Brain microvascular endothelial cell (primary cell): ENCODE measurements around the gene MRPL16.
"Not testable (repeated sequence)": the region's sequence is repeated elsewhere in the genome, so short reads cannot be mapped to it uniquely, and the experiment has no call there.

Experiments used
- DNase-seq: peaks from one replicate; pipeline ENCODE4 v3.0.0-alpha.2; 2020
- H3K27ac ChIP-seq: fragments of 250-450 bp; sonication (Bioruptor Pico); 2 replicates; pipeline ENCODE4 v1.5.1; 2020; ENCODE audit warnings: mild to moderate bottlenecking, moderate library complexity
- H3K27me3 ChIP-seq: fragments of 250-450 bp; sonication (Bioruptor Pico); replicated peaks from 2 replicates; pipeline ENCODE4 v1.5.1; 2020; ENCODE audit warnings: mild to moderate bottlenecking
- H3K36me3 ChIP-seq: fragments of 250-450 bp; sonication (Bioruptor Pico); replicated peaks from 2 replicates; pipeline ENCODE4 v1.5.1; 2020; ENCODE audit warnings: mild to moderate bottlenecking
- H3K4me3 ChIP-seq: 2 replicates; pipeline ENCODE4 v1.5.1; 2011; ENCODE audit warnings: low read depth, mild to moderate bottlenecking, control low read depth, low read length, moderate library complexity
- in situ Hi-C: cut with HindIII; loops from 2 replicates; pipeline ENCODE4 v1.10.0; 2017; ENCODE audit warnings: low sequenced_read_pairs, low pct_ligation_motif_present
- TF ChIP-seq, protein P1 (sequence below): IDR thresholded peaks from 2 replicates; pipeline ENCODE4 v1.5.1; 2011; ENCODE audit warnings: low read depth, mild to moderate bottlenecking, moderate library complexity, low read length, control low read depth, inconsistent platforms; ENCODE audit errors: missing control alignments

The MRPL16 gene

DNA sequence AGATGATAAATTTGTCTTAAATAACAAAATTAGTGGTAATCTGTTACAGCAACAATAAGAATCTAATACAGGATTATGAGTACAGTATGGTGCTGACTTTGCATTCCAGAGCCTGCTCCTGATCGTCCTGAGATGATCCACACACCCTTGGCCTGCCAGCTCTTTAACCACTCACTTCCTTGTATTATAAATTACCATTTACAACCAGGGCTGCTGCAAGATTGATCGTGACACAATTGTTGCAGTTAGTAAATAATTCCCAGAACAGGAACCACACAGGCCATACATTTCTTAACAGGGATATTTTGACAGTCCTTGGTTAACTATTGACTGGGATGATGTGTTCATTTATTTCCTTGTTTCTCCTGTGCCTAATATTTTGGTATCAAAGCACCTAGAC, 38.6 kb upstream of the MRPL16 start:
- TF ChIP-seq, protein P1, sequence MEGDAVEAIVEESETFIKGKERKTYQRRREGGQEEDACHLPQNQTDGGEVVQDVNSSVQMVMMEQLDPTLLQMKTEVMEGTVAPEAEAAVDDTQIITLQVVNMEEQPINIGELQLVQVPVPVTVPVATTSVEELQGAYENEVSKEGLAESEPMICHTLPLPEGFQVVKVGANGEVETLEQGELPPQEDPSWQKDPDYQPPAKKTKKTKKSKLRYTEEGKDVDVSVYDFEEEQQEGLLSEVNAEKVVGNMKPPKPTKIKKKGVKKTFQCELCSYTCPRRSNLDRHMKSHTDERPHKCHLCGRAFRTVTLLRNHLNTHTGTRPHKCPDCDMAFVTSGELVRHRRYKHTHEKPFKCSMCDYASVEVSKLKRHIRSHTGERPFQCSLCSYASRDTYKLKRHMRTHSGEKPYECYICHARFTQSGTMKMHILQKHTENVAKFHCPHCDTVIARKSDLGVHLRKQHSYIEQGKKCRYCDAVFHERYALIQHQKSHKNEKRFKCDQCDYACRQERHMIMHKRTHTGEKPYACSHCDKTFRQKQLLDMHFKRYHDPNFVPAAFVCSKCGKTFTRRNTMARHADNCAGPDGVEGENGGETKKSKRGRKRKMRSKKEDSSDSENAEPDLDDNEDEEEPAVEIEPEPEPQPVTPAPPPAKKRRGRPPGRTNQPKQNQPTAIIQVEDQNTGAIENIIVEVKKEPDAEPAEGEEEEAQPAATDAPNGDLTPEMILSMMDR: no peak
- in situ Hi-C loops: no loop called here
- no peak for DNase-seq
- H3K27ac ChIP-seq: no peak overlapping the region
- H3K36me3 ChIP-seq: no peaks in the 10 kb centered on the region
- H3K27me3 ChIP-seq: no peaks in the 10 kb centered on the region
- no peak overlapping the region for H3K4me3 ChIP-seq

DNA sequence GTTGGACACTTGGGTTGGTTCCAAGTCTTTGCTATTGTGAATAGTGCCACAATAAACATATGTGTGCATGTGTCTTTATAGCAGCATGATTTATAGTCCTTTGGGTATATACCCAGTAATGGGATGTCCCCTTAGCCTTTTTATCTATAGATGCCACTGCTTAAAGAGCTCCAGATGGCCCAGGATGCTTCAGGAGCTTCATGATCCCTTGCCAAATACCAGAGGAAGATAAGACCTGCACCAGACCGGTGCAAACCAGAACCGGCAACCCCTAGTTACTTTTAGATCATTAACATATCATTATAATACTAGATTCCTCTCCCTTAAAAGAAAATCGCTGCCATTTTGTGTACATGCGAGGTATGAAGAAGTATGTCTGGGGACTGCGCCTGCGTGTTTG, 37.9 kb upstream of the MRPL16 start:
- H3K27ac ChIP-seq, H3K4me3 ChIP-seq, H3K27me3 ChIP-seq, H3K36me3 ChIP-seq, DNase-seq, in situ Hi-C loops: not testable (repeated sequence)

DNA sequence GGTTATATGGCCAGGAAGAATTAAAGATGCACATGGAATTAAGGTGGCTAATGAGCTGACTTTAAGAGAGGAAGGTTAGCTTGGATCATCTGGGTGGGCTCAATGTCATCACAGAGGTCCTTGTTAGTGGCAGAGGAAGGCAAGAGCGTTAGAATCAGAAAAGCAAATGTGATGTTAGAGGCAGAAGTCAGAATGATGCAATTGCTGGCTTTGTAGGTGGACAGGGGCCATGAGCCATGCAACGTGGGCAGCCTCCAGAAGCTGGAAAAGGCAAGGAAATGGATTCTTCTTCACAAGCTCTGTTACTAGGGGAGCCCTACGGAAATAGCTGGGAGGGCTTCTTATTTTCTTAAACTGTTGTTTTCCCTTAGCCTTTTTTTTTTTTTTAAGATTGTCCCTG, 37.0 kb upstream of the MRPL16 start:
- Histone ChIP-seq H3K36me3 (no peaks in the 10 kb centered on the region), H3K27ac (no peak overlapping the region), H3K27me3 (no peaks in the 10 kb centered on the region), H3K4me3 (no peak overlapping the region)
- TF ChIP-seq, protein P1: no peak
- DNase-seq: no peak
- in situ Hi-C loops: no loop called here

DNA sequence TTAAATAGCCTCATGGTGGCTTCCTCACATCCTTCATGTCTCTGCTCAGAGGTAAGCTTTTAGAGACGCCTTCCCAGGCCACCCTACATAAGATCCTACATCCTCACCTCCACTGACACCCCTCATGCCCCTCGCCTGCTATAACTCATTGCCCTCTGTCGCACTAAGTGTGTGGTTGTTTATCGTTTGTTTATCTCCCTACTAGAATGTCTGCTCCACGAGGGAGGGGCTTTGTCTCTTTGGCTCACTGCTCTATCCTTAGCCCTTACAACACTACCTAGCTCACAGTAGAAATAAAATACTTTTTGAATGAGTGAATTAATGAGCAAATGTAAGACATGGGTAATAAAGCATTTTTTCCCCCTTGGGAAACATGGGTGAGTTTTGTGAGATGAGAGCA, 36.0 kb upstream of the MRPL16 start:
- H3K36me3 ChIP-seq: no peaks in the 10 kb centered on the region
- in situ Hi-C loops: no loop called here
- TF ChIP-seq, protein P1: no peak

DNA sequence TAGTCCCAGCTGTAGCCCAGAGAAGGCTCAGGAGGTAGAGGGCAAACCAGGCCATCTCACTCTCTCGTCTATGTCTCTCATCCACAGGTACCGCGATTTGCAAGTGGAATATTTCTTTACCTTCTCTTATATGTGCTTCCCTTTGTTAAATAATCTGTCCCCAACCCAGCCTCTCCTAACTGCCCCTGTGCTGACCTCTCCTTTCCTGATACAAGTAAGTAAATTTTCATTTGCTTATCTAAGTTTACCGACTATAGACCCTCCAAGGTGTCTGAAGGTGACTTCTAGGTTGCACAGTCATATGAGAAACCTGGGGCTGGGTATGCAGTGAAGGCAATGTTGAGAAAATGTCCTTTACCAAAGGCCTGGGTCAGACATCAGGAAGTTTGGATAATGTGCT, 34.8 kb upstream of the MRPL16 start, which contains the start of gene CBLIF:
CBLIF (minus strand) TSS at position 101 of the 400 bp plus-strand sequence; CDS start at position 55, 46 bp downstream.
- Histone ChIP-seq H3K36me3 (no peaks in the 10 kb centered on the region), H3K4me3 (no peak within 1 kb of the TSS), H3K27ac (no peak within 1 kb of the TSS), H3K27me3 (no peaks in the 10 kb centered on the region)
- in situ Hi-C loops: no loop called here
- DNase-seq: no peak
- TF ChIP-seq, protein P1: no peak

More for the DNA sequence above, 36.0 kb upstream of the MRPL16 start:
- no peak overlapping the region for H3K4me3 ChIP-seq
- no peak overlapping the region for H3K27ac ChIP-seq
- H3K27me3 ChIP-seq: no peaks in the 10 kb centered on the region
- DNase-seq: no peak

DNA sequence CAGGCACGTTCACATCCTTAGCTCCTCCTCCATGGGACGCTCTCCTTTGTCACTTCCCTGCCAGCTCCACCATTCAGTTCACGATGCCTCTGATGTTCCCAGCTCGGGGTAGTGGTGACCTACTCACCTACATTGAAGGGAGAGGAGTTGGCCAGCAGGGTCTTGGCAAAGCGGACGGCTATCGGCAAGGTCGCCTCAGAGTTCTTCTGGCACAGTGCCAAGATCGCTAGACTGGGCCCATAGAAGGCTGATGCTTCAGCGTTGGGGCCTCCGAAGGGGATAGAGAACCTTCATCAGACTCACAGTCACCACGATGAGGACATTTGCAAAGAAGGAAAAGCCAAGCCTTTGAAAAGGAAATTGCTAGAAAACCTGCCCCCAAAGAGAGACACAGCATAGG, 31.7 kb upstream of the MRPL16 start:
- in situ Hi-C loops: no loop called here
- TF ChIP-seq, protein P1: no peak
- H3K27ac ChIP-seq: no peak overlapping the region
- H3K36me3 ChIP-seq: no peaks in the 10 kb centered on the region
- H3K27me3 ChIP-seq: no peaks in the 10 kb centered on the region
- no peak overlapping the region for H3K4me3 ChIP-seq
- DNase-seq: no peak
